ENCODE results near the gene FAR1. TPM values are rescaled to one million over a fixed set of nuclear protein-coding genes. Genes with fewer than 3 reads are reported as not detected.

FAR1 gene
- total and polyA plus RNA-seq, 2 of the 4 experiments (the other 2 are of a cell fraction) = 35.3 to 119 TPM

- no peak for TF ChIP-seq MXI1 (IDR thresholded peaks at IDR 0.05; ENCODE audit: borderline replicate concordance, low read depth, low read length)
- TF ChIP-seq RAD21 (IDR thresholded peaks at IDR 0.05; ENCODE audit: low read length) = no peak
- TF ChIP-seq USF2 (IDR thresholded peaks at IDR 0.05; ENCODE audit: low read depth, low read length) = no peak; the same call in 1 of the 2 replicates
- no peak for TF ChIP-seq BHLHE40 (IDR thresholded peaks at IDR 0.05; ENCODE audit: low read depth, low read length)
These were observed at the start of gene FAR1 (continued) for GRCh38 chr11:13668102-13668956.

- H3K9me1 ChIP-seq (ENCODE audit: insufficient read depth, low read length) = peaks cover 2% of the 10 kb centered on the region; the same call in 1 of the 2 replicates
- DNase-seq (no peak), ATAC-seq (ENCODE audit: low read depth) (no peak)
- H2AK9ac ChIP-seq (replicated peaks; ENCODE audit: low read depth, low read length, poor library complexity) = no peak overlapping the region
- no peak overlapping the region for H3K9ac ChIP-seq (ENCODE audit: low read depth, low read length)
- H3K4ac ChIP-seq (ENCODE audit: low read depth, low read length) = no peak overlapping the region
- no peak overlapping the region for H4K91ac ChIP-seq (ENCODE audit: insufficient read depth, low read depth, low read length)
- no peak overlapping the region for H2BK120ac ChIP-seq (ENCODE audit: low read depth, low read length)
- no peaks in the 10 kb centered on the region for H3K27me3 ChIP-seq (ENCODE audit: control insufficient read depth, insufficient read depth, low read length)
- no peaks in the 10 kb centered on the region for H3K36me3 ChIP-seq (ENCODE audit: control insufficient read depth, insufficient read depth, low read length)
- ChIA-PET CTCF (no interaction called here), POLR2A (ENCODE audit: unreplicated experiment) (no interaction called here)
- dilution Hi-C loops (cut with HindIII; ENCODE audit: low sequenced_read_pairs, unreplicated experiment) (no loop called here), intact Hi-C loops (cut with micrococcal nuclease) (no loop called here), in situ Hi-C loops (cut with MboI; ENCODE audit: low sequenced_read_pairs) (no loop called here)
- no peak overlapping the region for H3K18ac ChIP-seq (ENCODE audit: low read depth, low read length)
- H3K9me3 ChIP-seq (ENCODE audit: control insufficient read depth, insufficient read depth, low read length) = no peaks in the 10 kb centered on the region
- no TSS peak for BruUV-seq (replicated peaks)
- WGBS, 2 experiments (ENCODE audit: extremely low coverage in 2 of 2, insufficient read length in 1 of 2) = 0% methylated on average over 1 of the region's 2 CpGs; no CpG with 5 or more reads in 1 of the 2 experiments
- no peaks in the 10 kb centered on the region for H3K79me1 ChIP-seq (ENCODE audit: low read depth in 1 of 2, low read length in 2 of 2)
- H4K8ac ChIP-seq (ENCODE audit: low read depth in 2 of 2, low read length in 2 of 2) = no peak overlapping the region
- no peak overlapping the region for H3K14ac ChIP-seq (replicated peaks; ENCODE audit: low read depth, low read length)
- H2BK20ac ChIP-seq (ENCODE audit: low read depth, low read length) = no peak overlapping the region
- H2BK15ac ChIP-seq (ENCODE audit: low read depth, low read length) = no peak overlapping the region
- no peak overlapping the region for H2BK5ac ChIP-seq (ENCODE audit: low read depth, low read length, poor library complexity, severe bottlenecking)
- H3K4me1 ChIP-seq (ENCODE audit: control insufficient read depth, insufficient read depth, low read length) = no peaks in the 10 kb centered on the region
- no peaks in the 10 kb centered on the region for H4K20me1 ChIP-seq (ENCODE audit: insufficient read depth, low read length)
- no peak overlapping the region for H3K27ac ChIP-seq (ENCODE audit: insufficient read depth, low read length)
- no peak overlapping the region for H3K56ac ChIP-seq (ENCODE audit: extremely low read depth, insufficient read depth, low read length)
- H3K23ac ChIP-seq (ENCODE audit: low read depth, low read length) = no peak overlapping the region
- H2AFZ ChIP-seq (replicated peaks; ENCODE audit: low read length, poor library complexity) = peak overlapping the region; percentile 14
- no peak overlapping the region for H3K4me2 ChIP-seq (ENCODE audit: low read depth, low read length)
- no peak overlapping the region for H2AK5ac ChIP-seq (ENCODE audit: low read depth, low read length)
- H4K5ac ChIP-seq (ENCODE audit: low read depth, low read length) = no peak overlapping the region
- H3K4me3 ChIP-seq (ENCODE audit: insufficient read depth, low read depth, low read length) = no peak overlapping the region
- TF ChIP-seq CEBPB (IDR thresholded peaks at IDR 0.05; ENCODE audit: low read depth, low read length) (no peak), MXI1 (IDR thresholded peaks at IDR 0.05; ENCODE audit: borderline replicate concordance, low read depth, low read length) (no peak), MAFK (IDR thresholded peaks at IDR 0.05; ENCODE audit: low read depth, low read length) (no peak), SMC3 (IDR thresholded peaks at IDR 0.05; ENCODE audit: low read depth, low read length) (no peak), RAD21 (IDR thresholded peaks at IDR 0.05; ENCODE audit: low read length) (no peak), BHLHE40 (IDR thresholded peaks at IDR 0.05; ENCODE audit: low read depth, low read length) (no peak), CHD1 (IDR thresholded peaks at IDR 0.05; ENCODE audit: low read depth, low read length) (no peak), CTCF (conservative IDR thresholded peaks at IDR 0.05; ENCODE audit: low read depth, low read length) (no peak), MAZ (IDR thresholded peaks at IDR 0.05; ENCODE audit: borderline replicate concordance, low read depth, low read length) (no peak), POLR2A (IDR thresholded peaks at IDR 0.05; ENCODE audit: low read depth, low read length) (no peak)
- TF ChIP-seq, protein P1, sequence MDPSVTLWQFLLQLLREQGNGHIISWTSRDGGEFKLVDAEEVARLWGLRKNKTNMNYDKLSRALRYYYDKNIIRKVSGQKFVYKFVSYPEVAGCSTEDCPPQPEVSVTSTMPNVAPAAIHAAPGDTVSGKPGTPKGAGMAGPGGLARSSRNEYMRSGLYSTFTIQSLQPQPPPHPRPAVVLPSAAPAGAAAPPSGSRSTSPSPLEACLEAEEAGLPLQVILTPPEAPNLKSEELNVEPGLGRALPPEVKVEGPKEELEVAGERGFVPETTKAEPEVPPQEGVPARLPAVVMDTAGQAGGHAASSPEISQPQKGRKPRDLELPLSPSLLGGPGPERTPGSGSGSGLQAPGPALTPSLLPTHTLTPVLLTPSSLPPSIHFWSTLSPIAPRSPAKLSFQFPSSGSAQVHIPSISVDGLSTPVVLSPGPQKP (IDR thresholded peaks at IDR 0.05; ENCODE audit: borderline replicate concordance, low read depth, low read length) = no peak
These were observed 48.4 kb upstream of the FAR1 start for GRCh38 chr11:13620063-13620462.
